ENCODE results near the gene PALD1.

The PALD1 gene

DNA sequence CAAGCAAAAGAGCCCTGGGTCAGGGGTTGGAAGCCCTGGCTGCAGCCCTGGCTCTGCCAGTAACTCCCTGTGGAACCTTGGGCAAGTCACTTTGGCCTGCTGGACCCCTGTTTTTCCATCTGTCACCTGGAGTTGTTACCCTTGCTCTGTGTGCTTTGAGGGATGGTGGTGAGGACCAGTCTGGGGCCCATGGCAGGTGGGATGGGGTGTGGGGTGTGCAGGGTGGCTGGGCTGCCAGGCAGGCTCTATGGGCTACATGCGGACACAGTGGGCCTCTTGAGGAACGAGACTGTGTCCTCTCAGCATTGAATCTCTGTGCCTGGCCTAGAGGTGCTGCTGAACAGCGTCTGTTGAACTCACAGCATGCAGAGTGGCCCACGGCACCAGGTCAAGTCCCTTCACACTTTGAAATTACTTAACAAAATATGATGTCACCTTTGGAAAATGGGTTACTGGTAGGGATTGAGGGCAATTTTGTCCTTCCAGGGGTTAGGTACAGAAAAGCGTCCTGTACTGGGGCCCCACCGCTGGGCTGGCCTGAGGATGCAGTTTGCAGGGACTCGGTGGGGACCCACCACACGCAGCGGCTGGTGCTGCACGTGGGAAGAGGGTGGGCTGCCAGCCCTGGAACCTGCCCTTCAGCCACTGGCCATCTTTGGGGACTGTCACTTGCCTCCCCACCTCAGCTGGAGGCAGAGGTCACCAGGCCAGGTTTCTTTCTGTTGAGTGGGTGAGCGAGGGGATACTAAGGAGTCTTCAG is 78.7 kb downstream of the PALD1 start:
- no peak for DNase-seq (ENCODE audit: low read depth)

DNA sequence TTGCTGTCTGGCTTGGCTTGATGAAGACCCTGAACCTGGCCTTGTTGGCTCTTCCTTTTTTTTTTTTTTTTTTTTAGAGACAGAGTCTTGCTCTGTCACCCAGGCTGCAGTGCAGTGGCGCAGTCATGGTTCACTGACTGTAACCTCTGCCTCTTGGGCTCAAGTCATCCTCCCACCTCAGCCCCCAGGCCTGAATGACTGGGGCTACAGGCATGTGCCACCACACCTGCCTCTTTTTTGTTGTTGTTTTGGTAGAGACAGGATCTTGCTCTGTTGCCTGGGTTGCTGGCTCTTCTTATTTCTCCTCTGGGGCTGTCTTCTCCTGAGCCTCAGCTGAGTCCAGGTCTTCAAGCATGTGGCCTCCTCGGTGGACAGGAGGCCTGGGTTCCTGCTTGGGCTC is 79.3 kb downstream of the PALD1 start:
- DNase-seq (ENCODE audit: low read depth) = no peak

DNA sequence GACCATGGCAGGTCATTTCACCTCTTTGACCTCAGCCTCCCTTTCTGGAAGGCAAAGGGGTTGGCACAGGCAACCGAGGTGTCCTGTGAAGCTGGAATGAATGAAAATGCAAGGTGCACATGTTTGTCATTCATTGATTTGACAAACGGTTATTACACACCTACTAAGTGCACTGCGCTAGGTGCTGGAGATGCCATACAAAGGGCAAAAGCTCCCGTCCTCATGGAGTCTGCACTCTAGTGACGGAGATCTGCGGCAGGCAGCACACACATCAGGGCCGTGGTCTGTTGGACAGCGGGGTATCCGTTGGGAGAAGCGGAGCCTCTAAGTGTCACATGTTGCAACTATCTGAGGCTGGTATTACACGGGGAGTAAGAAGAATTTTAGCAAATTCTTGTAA is 79.7 kb downstream of the PALD1 start:
- no peak for DNase-seq (ENCODE audit: low read depth)

DNA sequence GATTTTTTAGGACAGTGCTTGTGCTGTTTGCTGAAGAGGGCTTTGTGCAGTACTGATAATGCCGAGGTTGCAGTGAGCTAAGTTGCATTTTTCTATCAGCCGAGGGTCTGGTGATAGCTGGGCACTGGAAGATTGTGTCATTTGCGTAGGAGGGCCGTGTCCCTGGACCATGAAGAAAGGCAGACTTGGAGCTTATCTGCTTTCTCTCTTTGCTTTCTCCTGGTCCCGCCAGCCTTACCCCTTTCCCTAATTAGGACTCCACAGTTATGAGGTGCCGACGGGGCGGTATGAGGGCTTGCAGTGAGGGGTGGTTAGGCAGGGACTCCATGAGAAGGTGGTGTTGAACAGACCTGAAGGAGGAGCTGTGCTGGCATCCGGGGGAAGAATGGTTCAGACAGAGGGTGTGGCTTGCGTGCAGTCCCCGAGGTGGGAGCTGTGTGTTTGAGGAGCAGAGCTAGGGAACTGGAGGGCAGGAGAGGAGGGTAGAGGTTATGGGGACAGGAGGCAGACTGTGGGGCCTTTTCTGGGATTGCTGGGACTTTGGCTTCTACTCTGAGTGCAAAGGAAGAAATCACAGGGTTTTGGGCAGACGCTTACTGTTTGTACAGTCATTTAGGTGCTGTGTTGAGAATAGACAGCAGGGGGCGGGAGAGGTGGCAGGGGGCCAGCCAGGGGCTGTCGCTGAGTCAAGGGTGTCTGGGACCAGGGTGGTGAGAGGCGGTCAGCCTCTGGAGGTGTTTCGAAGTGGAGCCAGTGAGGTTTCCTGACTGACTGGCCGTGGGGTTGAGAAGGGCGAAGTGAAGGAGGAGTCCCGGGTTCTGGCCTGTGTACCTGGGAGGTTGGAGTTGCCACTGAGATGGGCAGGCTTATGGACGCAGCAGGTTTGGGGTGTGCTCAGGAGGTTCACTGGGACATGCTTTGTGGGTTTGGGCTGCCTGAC is 80.6 kb downstream of the PALD1 start:
- peak; percentile 59 for DNase-seq (ENCODE audit: low read depth)

DNA sequence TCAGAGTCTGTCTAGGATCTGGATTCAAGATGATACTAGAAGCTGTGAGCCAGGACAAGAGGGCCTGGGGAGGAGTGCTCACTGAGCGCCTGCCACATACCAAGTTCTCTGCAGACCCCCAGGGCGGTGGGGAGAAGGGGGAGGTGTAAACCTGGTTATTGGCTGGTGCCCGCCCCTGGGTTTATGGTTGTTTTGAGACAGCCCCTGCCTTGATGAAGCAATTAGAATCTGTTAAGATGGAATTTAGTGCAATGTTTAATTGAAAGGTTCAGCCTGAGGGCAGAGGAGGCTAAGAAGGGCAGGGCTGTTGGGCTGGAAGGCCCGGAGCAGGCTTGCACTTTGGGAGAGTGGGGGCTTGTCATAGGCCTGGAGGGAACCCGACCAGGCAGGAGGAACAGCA is 81.3 kb downstream of the PALD1 start:
- DNase-seq (ENCODE audit: low read depth) = no peak

DNA sequence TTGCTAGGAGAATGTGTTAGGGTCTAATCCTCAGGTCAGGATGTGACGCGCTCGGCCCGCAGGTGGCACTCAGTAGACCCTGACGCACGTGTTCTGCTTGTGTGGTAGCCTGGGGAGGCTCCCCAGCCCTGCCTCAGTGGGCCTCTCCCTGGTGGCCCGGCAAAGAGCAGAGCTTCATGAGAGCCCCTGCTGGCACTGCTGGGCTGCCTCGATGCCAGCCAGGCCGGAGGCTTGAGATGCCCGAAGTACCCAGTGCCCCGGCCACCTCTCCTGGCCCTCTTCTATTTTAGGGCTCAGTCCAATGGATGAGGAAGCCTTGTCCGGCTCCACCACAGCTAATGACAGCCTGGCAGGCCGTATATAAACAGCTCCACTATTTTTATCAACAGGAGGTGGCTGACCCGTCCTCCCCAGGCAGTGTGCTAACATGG is 82.0 kb downstream of the PALD1 start:
- no peak for DNase-seq (ENCODE audit: low read depth)

DNA sequence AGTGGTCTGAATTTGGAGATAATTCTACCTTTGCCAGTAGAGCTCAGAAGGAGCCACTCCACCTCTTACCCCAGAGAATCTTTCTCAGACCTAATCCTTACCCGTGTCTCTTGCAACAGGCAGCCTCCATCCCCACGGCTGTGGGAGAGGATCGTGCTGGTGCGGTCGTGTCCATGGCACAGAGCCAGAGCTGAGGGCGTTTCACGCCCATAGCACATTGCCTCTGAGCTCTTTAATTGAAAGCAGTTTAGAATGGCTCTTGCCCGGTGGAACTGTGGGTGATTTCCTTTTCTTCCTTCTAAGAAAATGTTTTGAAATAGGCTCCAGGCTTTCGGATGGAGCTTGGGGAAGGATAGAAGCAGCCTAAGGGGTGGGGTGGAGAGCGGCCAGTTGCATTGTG is 82.5 kb downstream of the PALD1 start:
- DNase-seq (ENCODE audit: low read depth) = no peak

DNA sequence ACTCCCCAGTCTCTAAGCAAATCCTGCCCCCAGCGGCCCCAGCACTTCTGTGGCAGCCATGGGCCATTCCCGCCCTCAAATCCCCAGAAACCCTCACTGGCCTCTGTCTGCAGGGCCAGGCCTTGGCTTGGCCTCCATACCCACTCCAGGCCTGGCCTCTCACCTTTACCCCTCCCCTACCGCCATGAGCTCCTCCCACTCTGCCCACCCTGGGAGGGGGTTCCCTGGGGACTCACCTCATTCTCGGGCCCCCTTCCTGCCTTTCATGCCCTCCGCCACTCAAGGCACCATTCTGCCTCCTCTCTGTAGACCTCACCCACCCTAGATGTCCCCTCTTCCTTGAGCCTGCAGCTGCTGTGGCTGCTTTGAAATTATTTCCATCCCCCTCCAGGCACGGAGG is 83.0 kb downstream of the PALD1 start:
- DNase-seq (ENCODE audit: low read depth) = no peak

DNA sequence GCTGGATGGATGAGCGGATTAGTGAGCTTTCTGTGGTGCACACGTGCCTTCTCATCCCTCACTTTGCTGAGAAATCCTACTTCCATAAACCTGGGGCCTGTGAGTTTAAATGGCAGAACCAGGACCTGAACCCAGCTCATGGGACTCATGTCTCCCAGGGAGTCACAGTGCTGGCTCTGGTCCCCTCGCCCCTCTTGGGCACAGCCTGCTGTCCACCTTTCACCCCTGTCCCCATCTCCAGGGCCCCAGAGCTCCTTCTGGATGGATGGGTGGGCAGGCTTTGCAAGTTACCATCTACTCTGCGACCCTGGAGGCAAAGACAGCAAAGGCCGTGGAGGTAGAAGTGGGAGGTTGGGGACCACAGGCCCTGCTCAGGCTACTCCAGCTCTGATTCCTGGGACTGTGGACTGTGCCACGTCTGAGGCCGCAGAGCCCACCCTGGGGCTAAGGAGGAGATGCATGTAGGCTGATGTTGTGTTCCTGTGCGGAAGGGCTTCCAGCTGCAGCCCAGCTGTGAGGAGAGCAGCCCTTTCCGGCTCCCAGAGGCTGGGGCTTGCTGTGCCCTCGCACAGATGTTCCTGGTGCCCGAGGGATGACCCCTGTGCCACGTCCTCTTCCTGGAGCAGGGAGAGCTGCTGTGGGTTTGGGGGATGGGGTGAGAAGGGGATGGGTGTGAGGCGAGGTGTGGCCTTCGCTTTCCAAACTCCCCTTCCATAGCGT is 83.6 kb downstream of the PALD1 start:
- DNase-seq (ENCODE audit: low read depth) = no peak

DNA sequence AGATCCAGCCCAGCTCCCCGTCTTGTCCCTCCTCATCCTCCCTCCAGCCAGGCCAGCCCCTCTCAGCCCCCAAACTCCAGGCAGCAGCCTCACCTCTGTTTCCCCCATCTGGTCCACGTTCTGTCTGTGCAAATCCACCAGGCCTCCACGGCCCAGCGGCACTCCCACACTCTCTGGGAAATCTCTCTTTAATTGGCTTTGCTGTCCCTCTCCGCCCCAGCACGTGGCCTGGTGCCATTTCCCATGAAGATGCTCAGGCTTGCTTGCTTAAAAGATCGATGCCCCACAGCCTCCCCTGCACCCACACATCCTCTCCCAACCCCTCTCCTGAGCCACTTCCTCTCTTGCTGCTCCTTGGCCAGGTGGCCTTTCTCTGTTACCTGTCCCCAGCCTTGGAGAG is 84.7 kb downstream of the PALD1 start:
- DNase-seq (ENCODE audit: low read depth) = no peak

DNA sequence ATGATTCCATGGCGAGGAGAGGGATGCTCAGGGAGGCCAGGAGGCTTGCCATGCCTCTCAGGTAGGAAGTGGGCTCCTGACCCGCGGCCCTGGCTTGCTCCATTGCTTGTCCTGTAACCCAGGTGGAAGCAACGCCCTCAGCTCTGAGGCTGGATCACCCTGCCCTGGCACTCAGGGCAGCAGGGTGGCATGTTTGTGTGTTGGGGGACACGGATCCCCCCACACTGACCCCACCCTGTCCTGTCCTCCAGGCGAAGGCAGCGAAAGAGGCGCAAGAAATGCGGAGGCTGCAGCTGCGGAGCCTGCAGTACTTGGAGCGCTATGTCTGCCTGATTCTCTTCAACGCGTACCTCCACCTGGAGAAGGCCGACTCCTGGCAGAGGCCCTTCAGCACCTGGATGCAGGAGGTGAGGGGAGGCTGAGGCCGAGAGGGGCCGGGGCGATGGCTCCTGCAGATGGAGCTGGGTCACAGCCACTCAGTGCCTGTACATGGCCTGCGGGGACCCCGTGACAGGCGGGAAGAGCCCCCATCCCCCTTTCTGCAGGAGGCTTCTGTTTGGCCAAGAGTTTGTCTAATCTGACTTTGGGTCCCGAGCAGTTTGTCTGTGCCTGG is 85.7 kb downstream of the PALD1 start:
- no peak for DNase-seq (ENCODE audit: low read depth)

DNA sequence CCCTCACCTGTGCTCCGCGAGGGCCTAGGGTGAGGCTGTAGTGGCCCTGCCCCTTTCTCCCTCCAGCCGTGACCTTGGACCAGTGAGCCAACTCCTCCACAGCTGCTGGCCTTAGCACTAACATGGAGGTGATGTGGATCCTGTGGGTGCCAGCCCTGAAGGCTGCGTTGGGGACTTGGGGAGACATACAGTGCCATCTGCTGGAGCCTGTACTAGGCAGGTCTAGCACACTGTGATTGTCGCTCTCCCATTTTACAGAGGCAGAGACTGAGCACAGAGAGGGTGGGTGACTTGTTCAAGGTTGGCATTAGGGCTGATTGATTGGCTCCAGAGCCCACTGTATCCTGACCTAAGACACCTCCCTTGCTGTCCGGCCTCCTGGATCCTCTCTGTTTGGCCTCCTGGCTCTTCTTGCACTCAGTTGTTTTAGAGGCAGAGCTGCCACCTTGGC is 86.4 kb downstream of the PALD1 start:
- no peak for DNase-seq (ENCODE audit: low read depth)

DNA sequence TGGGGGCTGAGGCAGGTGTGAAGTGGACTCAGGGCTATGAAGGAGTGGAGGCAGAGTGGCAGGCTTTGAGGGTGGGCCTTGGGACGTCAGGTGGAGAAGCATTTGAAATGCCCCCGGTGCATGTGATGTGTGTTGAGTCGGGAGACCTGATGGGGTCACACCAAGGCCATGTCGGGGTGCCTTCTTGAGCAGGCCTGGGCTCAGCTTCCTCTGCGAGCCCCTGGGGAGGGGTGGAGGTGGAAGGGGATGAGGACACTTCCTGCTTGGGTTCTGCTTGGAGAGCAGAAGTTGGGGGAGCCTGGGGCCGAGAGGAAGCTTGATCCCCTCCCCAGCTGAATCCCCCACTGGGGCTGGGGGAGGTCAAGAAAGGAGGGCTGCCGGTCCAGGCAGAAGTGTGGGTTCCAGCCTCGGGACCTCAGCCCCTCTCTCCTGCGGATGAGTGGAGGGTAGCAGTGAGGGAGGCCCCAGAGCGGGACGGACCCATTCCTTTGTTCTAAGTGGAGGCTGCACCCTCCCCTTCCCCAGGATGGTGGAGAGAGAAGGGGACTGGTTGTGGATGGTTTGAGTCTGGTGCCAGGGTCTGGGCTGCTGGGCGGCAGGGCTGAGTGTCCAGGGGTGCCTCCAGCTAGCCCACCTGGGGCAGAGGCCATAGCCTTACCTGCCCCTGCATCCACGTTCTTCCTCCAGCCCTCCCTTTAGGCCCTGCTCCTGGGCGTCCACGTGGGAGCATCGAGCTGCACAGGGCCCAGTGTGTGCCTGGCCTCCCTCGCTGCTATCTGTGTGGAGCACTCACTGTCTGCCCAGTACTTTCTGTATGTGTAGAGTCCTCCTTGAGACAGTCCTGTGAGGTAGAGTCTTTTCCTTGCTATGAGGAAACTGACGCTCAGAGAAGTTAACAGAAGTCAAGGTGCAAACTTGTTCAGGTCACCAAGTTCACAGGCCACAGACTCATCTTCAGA is 87.3 kb downstream of the PALD1 start:
- no peak for DNase-seq (ENCODE audit: low read depth)

DNA sequence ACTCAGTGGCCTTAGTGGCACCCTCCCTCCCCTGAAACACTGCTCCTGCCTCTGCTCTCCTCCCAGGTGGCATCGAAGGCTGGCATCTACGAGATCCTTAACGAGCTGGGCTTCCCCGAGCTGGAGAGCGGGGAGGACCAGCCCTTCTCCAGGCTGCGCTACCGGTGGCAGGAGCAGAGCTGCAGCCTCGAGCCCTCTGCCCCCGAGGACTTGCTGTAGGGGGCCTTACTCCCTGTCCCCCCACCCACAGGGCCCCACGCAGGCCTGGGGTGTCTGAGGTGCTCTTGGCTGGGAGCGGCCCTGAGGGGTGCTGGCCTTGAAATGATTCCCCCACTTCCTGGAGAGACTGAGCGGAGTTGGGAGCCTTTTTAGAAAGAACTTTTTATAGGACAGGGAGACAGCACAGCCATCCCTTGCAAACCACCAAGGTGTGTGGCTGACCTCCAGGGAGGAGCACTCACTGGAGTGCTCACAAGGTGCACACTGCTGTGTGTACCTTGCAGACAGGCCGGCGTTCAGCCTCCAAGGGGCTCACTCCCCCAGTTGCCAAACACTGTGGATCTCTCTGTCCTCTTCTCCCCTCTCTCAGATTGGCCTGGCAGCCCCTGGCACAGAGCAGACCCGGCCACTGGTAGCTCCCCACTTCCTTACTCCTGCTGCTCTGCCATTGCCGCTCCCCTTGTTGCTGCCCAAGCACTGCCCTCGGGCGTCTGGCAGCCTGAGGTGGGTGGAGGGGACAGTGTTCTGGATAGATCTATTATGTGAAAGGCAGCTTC is 88.1 kb downstream of the PALD1 start:
- DNase-seq (ENCODE audit: low read depth) = no peak

DNA sequence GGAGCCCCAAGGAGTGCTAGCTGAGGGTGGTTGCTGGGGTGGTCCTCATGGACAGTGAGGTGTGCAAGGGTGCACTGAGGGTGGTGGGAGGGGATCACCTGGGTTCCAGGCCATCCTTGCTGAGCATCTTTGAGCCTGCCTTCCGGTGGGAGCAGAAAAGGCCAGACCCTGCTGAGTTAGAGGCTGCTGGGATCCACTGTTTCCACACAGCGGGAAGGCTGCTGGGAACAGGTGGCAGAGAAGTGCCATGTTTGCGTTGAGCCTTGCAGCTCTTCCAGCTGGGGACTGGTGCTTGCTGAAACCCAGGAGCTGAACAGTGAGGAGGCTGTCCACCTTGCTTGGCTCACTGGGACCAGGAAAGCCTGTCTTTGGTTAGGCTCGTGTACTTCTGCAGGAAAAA is 89.0 kb downstream of the PALD1 start:
- no peak for DNase-seq (ENCODE audit: low read depth)

DNA sequence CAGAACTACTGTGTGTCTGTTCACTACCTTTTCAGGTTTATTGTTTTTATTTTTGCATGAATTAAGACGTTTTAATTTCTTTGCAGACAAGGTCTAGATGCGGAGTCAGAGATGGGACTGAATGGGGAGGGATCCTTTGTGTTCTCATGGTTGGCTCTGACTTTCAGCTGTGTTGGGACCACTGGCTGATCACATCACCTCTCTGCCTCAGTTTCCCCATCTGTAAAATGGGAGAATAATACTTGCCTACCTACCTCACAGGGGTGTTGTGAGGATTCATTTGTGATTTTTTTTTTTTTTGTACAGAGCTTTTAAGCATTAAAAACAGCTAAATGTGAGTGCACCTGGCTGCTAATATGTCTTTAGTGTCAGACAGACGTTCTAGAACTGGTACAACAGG is 89.5 kb downstream of the PALD1 start:
- no peak for DNase-seq (ENCODE audit: low read depth)

DNA sequence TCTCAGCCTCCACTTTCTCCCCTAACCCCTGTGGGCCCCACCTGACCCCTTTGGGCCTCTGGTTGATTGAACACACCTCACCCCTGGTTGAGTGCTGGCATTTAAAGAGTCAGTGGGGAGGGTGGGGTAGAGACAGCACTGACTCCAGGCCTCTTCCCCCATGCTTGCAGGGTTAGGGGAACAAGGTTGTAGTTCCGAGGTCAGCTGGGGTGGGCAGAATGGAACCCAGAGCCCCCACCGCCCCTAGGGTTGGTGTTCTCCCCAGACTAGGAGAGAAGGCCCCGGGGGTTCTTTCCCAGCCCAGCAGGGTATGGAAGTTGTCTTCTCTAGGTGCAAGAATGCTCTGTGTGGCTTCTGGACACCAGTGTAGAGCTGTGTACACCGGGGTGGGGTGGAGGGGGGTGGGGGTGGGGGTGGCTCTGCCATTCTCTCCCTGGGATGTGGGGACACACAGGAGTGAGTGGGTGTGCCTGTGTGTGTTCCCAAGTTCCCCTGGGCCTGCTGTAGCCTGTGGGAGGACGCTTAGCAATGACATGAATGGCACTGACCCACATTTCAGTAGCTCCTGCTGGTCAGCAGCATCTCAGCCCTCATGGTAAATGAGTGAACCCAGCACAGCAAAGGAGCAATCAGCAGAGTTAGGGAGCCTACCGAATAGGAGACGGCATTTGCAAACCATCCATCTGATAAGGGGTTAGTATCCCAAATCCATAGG is 90.4 kb downstream of the PALD1 start:
- no peak for DNase-seq (ENCODE audit: low read depth)

DNA sequence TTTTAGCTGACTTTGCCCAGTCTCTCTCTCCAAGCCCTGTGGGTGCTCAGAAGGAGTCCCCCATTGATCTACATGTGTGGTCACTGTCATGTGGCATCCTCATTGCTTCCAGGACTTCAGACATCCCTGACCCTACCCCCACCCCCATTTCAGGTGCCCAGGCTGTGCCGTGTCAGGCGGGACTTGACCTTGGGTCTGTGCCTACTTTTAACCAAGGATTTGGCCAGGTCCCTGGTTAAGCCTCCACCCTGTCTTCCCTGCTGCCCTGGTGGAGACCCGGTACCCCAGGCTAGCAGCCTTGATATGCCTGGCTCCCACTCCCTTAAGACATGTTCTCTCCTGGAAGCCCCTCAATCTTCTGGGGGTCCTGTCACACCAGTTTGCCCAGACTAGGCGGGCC is 92.7 kb downstream of the PALD1 start:
- DNase-seq (ENCODE audit: low read depth) = no peak

DNA sequence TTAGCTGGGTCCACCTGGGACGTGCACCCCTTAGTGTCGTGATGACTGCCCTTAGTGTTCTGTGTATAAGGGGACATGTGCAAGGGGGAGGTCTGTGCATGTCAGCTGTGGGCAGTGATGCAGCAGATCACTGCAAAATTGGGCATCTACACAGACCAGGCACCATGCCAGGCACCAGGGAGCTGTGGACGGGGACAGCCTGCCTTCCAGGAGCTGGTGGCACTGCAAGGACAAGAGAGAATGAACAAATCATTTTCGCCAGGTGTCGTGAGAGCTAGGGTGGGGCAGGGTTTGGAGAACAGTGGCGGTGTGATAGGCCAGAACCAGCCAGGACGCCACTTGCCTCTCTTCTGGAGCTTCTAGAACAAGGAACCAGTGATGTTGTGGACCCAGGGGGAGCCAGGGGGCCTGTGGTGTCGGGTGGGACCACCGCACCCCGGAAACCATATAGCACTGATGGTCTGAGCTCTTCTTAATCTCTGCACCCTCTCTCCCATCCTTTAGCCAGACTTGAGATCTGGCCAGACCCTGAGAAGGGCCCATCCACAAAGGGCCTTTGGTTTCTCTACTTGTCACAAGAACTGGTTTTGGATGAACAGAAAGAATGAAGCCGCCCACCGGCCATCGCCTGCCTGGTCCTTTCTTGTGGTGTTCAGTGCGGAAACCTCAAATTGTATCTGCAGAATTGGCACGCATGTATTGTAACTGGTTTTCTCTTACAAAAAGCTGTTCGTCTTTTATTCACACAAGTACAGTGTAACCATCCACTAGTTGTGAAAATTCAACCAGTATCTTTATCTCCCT is 93.3 kb downstream of the PALD1 start:
- DNase-seq (ENCODE audit: low read depth) = no peak

Measured in activated T-cell treated with anti-CD3 and anti-CD28 coated beads for 1 hour (primary cell).